Activated T-cell treated with anti-CD3 and anti-CD28 coated beads for 4 hours (primary cell): ENCODE data around the gene JAKMIP2.

Source experiments
- DNase-seq: peaks from one replicate; pipeline ENCODE4 v3.0.0-alpha.2; 2020

Gene JAKMIP2

DNA sequence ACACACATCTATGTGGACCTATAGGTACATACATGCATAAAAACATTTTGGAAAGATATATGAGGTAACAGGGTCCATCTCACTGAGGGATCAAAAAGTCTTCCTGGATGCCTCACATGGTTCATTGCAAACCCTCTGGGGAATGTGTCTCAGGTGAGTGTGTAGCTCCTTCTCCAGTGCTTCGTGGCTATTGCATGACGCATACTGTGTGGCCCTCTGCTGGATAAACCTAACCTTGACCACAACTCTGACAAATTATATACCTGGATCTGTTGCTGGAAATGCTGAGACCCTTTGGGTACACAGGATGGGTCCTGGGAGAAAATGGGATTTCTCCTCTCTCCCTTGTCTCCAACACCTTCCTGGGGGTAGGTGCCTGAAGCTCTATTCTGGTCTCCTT is 91.9 kb downstream of the JAKMIP2 start:
- no peak for DNase-seq

DNA sequence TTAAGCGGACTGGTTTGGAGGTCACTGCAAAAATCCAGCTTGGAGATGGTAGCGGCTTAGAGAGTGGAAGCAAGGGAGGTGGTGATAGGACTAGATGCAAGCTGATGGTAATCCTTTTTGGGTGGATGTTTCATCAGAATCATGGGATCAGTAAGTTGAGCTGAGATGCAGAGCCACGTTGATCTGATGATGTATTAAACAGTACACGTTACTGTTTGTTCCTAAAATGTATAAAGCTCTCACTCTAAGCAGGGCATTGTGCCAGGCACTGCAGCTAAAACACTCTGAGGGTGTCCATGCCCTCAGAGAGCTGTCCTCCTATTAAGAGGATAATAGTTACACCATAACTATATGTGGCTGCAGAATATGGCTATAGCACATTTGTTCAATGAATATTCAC is 93.1 kb downstream of the JAKMIP2 start:
- DNase-seq = no peak

DNA sequence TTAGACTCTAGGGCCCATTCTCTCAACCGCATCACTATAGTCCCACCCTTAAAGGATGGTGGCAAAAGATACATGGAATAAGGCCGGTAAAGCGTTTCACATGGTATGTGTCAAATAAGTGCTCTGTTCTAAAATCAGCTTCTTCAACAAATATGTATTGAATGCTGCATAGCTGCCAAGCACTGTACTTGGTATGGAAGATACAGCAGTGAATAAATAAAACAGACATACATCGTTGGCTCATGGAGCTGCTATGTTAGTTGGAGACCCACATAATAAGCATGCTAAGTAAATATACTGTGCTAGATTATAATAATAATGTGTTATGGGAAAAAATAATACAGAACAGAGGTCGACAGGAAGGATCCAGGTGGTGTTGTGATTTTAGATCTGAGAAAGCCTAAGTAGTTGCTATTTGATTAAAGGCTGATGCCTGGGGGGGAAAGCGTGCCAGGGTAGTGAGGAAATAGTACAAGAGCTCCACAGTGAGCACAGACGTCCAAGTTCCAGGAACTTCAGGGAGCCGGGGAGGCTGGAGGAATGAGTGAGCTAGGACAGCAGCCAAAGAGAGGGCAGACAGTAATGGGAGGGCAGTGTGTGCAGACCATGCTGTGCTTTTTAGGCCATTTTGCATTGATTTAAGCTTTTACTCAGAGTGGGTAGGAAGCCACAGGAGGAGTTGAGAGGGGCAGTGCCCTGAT is 93.7 kb downstream of the JAKMIP2 start:
- no peak for DNase-seq

- no peak for DNase-seq
Measured at GRCh38 chr5:147687118-147687517, 95.4 kb downstream of the JAKMIP2 start.

DNA sequence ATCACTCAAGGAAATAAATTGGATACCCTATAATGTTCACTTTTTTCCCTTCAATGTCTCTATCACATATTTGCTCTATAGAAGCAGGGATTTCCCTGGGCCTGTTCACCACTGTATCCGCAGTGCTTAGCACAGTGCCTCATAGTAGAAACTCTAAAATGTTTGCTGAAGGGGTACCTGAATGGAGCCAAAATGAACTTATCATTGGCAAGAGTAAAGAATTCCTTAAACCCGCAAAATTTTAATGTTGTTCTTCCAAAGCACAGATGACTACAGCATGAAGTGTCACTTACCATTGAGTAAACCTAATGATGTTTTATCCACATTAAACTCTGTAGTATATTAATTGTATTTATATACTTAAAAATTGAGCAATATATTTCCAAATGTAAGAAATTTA is 96.1 kb downstream of the JAKMIP2 start:
- DNase-seq = no peak

GRCh38 chr5:147685993-147686392 is 96.5 kb downstream of the JAKMIP2 start:
- no peak for DNase-seq

- no peak for DNase-seq
Measured at GRCh38 chr5:147675168-147675567, 107.4 kb downstream of the JAKMIP2 start.

GRCh38 chr5:147674411-147674810 is 108.1 kb downstream of the JAKMIP2 start:
- no peak for DNase-seq

GRCh38 chr5:147673791-147674190 is 108.7 kb downstream of the JAKMIP2 start:
- no peak for DNase-seq

- no peak for DNase-seq
Measured at GRCh38 chr5:147673266-147673665, 109.3 kb downstream of the JAKMIP2 start.

- DNase-seq = no peak
Measured at GRCh38 chr5:147671365-147671764, 111.2 kb downstream of the JAKMIP2 start.

DNA sequence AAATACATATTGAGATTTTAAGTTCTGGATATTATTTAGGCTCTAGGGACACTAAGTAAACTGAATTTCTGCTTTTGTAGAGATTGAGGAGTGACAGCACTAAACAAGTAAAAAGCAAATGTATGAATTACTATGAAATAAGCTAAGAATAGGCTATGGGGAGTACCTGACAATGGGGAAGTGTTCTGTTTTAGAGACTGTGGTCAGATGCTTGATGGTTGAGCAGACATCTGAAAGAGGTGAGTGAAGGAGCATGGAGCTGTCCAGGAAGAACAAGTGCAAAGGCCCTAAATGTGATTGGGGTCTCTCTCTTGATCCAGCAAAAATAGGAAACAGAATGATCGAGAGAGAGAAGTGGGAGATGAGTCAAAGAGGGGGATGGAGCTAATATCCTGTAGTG is 111.7 kb downstream of the JAKMIP2 start:
- no peak for DNase-seq

GRCh38 chr5:147669169-147669869 is 113.2 kb downstream of the JAKMIP2 start:
- DNase-seq = no peak

DNA sequence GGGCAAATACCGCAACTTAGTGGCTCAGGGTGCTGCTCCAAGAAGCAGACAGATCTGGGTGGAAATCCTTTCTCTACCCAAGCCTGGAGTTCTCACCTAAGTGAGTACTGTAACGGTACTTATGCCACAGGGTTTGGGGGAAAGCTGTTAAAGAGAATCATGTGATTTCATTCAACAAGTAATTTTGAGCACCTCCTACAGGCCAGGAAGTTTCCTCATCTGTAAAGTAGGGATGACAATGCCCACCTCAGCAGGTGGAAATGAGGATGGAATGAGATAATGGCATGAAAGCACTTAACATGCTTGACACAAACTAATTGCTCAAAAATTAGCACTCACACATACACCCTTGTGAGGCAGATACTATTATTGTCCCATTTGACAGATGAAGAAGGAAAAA is 114.1 kb downstream of the JAKMIP2 start:
- DNase-seq = no peak

- no peak for DNase-seq
Measured at GRCh38 chr5:147667363-147667762, 115.2 kb downstream of the JAKMIP2 start.

GRCh38 chr5:147666419-147666818 is 116.1 kb downstream of the JAKMIP2 start:
- no peak for DNase-seq

DNA sequence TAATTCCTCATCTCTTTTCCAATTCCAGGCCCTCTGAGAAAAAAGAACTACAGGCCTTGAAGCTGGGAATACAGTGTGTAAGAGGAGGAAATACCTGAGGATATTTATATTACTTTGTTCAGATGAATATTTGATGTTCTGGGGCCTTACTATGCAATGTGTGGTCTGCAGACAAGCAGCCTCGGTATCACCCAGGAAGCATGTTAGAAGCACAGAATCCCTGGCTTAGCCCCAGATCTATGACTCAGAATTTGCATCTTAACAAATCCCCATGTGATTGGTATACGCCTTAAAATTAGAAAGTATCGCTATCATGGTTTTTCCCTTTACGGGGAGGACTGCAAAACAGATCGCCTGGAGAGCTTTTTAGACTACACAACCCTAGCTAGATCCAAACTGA is 121.0 kb downstream of the JAKMIP2 start:
- DNase-seq = no peak

GRCh38 chr5:147659166-147659929 is 123.2 kb downstream of the JAKMIP2 start:
- no peak for DNase-seq

- no peak for DNase-seq
Measured at GRCh38 chr5:147658293-147658932, 124.1 kb downstream of the JAKMIP2 start.

DNA sequence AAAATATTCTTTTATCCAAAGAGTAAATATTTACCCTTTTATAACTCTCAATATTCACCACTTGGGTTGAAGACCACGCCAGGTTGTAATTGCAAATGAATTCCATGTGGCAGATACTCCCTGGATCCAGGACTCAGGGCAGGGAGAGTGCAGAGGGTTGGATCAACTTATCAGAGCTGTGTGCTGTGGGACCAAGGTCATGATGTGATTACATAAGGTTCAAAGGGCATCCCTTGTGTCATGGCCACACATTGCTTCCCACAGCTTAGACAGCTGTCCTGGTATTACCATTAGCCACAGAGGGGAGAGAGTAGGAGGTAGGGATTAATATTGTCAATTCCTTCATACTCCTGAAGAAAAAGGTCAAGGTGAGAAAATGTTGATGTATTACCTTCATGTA is 133.9 kb downstream of the JAKMIP2 start:
- DNase-seq = no peak

GRCh38 chr5:147645197-147645596 is 137.3 kb downstream of the JAKMIP2 start:
- DNase-seq = no peak

- DNase-seq = no peak
Measured at GRCh38 chr5:147644460-147644859, 138.1 kb downstream of the JAKMIP2 start.

DNA sequence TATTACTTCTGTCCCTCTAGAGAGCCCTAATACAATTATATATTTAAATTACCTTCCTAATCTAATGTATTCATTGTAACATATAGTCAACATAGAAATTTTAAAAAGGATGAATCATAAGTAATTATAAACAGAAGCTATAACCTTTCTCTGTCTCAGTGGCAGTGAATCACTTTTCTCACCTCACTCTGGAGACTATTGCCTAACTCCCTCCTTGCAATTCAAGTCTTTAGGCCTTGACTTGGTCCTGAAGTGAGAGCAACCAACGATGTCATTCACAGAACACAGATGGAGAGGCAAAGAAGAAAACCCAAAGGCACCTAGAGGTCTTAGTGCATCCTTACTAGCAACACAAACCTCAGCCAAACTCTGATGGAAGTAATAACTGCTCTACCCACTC is 139.4 kb downstream of the JAKMIP2 start:
- DNase-seq = no peak

DNA sequence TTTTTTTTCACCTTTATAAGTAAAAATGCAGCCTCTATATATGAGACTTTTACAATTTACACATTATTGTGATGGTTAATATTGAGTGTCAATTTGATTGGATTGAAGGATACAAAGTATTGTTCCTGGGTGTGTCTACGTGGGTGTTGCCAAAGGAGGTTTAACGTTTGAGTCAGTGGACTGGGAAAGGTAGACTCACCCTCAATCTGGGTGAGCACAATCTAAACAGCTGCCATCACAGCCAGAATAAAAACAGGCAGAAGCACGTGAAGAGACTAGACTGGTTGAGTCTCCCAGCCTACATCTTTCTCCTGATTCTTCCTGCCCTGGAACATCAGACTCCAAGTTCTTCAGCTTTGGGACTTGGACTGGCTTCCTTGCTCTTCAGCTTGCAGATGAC is 139.9 kb downstream of the JAKMIP2 start:
- DNase-seq = no peak
